GM12872 (cell line): ENCODE results near the gene ADAMTSL4.

ENCODE experiments used
- CTCF ChIP-seq: IDR thresholded peaks from 3 replicates; pipeline ENCODE4 v1.5.1; 2011; ENCODE audit warnings: low read depth, mild to moderate bottlenecking, low read length, moderate library complexity; ENCODE audit not compliant: insufficient read depth

The ADAMTSL4 gene

GRCh38 chr1:150521196-150521968 is 27.8 kb upstream of the ADAMTSL4 start:
- no peak for TF ChIP-seq CTCF

- TF ChIP-seq CTCF: no peak
Measured at GRCh38 chr1:150525348-150525747, 23.9 kb upstream of the ADAMTSL4 start.

GRCh38 chr1:150528196-150528595 is 21.0 kb upstream of the ADAMTSL4 start:
- no peak for TF ChIP-seq CTCF

- TF ChIP-seq CTCF: no peak
Measured at GRCh38 chr1:150529017-150529416, 20.2 kb upstream of the ADAMTSL4 start.

GRCh38 chr1:150530491-150531159 is 18.6 kb upstream of the ADAMTSL4 start:
- TF ChIP-seq CTCF: no peak

- no peak for TF ChIP-seq CTCF
Measured at GRCh38 chr1:150532860-150533259, 16.3 kb upstream of the ADAMTSL4 start.

- no peak for TF ChIP-seq CTCF
Measured at GRCh38 chr1:150534002-150534401, 15.2 kb upstream of the ADAMTSL4 start.
